ENCODE data around the gene SLC5A11.
"Not testable (repeated sequence)": the region's sequence is repeated elsewhere in the genome, so short reads cannot be mapped to it uniquely, and the experiment has no call there.

Gene SLC5A11

DNA sequence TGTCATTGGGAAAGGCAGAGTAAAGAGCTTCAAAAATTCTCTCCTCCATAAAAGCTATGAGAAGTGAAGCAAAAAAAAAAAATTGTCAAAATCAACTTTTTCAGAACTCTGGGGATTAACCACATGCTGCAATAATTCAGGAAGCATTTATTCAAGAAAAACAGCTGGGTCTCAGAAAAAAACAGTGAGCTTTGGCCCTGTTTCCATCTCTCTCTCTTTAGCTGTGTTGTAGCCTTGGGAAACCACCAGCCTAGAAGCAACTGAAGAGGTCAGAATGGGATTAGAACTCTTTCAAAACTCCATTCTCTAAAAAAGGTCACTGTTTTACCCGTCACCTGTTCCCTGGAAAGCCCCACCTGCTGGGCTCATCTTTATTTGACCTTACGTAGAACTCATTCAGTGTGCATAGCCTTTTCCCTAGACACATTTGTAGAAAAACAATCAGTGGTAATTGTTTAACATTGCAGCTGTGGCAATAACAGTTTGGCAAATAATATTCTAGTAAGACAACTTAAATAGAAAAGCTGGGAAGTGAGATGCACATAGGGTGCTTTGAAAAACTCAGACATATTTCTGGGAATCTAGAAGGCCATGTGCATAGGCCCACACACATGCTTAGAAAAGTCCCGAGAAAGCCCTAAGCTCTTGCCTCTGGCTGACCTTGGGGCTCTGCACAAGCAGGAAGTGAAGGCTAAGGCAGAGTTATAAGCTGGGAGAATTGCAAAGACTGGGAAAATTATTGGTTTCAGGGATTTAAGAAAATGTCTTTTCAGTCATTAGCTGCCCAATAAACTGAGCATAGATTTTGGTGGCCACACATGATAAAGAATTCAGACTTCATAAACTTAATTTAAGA is 18.0 kb downstream of the SLC5A11 start:
- DNase-seq: no peak

DNA sequence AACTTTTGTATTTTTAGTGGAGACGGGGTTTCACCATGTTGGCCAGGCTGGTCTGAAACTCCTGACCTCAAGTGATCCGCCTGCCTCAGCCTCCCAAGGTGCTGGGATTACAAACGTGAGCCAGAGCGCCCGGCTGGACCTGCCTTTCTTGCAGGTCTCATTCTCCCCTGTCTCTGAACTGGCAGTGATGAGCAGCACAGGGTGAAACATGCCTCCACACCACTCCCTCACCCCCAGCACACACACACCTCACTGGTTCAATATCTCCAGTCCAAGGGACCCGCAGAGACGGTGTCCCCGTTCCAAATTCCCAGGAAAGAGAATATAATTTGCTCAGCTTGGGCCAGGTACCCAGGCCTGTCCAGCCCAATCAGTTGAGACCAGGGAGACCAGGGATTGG is 23.3 kb downstream of the SLC5A11 start:
- no peak for DNase-seq

GRCh38 chr16:24871891-24872290 is 26.1 kb downstream of the SLC5A11 start:
- DNase-seq: no peak

GRCh38 chr16:24873028-24873427 is 27.3 kb downstream of the SLC5A11 start:
- DNase-seq: no peak

GRCh38 chr16:24875466-24875865 is 29.7 kb downstream of the SLC5A11 start:
- DNase-seq: no peak

DNA sequence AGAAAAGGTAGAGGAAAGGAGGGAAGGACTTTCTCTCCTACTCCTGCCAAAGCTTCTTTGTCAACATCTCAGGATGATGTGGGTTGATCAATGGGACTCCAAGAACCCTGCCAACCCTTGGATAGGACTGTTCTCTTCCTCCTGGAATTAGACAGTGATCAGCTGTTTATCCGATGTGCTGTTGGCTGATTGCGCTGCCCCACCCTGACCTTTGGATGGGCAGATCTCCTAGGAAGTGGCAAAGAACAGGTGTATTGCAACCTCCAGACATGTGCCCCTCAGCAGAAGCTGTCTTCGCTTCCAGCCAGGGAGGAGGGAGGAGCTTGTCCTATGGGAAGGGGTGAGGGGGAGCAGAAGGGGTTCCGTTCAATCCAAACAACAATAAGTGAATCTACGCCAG is 30.5 kb downstream of the SLC5A11 start:
- no peak for DNase-seq

GRCh38 chr16:24879684-24880083 is 33.9 kb downstream of the SLC5A11 start:
- no peak for DNase-seq

DNA sequence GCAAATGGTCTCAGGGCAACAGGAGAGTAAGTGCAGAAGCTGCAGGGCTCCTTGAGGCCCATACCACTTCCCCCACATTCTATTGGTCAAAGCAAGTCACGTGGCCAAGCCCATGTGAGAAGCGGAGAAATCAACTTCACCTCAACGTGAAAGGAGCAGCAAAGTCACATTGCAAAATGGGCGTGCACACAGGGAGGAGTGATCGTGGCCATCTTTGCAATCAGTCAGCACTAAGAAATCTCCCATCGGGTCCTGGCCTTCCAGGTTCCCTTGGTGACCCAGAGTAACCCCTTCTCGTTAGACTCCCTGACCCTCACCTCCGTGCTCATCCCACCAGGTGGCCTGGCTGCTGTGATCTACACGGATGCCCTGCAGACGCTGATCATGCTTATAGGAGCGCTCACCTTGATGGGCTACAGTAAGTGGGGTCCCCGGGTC is 38.0 kb downstream of the SLC5A11 start:
- DNase-seq: no peak

DNA sequence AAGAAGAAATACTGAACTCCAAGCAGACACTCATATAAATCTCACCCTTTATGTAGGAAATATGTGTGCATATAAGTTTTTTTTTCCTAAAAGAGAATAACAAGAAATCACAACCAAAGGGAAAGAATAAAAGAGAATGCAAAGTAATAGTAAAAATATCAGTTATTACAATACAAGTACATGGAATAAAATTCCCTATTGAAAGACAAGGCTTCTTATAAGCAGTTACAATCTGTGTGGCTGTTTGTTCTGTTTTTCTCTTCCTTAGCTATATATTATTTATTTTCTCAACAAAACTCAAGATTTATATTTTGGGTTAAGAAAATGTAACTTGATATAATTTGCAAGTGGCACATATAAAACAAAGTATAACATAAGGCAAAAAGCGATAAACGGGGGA is 41.7 kb downstream of the SLC5A11 start:
- DNase-seq: no peak

DNA sequence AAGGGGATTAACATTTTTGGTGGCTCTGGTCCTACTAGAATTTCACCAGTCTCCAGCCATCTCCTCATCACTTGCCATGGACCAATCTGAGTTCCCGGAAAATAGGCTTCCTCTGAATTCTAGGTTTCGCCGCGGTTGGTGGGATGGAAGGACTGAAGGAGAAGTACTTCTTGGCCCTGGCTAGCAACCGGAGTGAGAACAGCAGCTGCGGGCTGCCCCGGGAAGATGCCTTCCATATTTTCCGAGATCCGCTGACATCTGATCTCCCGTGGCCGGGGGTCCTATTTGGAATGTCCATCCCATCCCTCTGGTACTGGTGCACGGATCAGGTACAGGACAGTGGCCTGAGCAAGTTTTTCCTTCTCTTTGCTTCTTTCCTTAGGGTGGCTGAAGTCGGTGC is 45.0 kb downstream of the SLC5A11 start:
- no peak for DNase-seq

DNA sequence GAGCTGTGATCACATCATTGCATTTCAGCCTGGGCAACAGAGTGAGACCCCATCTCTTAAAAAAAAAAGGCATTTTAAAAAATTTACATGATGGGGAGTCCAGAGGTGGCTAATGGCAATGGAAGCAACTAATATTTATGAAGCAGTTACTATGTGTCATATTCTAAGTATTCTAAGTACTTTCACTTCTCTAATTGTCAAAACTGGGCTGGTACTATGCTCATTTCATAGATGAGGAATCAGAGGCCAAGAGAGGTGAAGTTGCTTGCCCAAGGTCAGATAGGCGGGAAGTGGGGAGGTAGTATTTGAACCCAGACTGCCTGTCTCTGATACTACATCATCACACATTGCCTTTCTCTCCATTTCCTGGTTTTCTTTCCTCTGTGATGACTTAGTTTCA is 50.7 kb downstream of the SLC5A11 start:
- DNase-seq: no peak

GRCh38 chr16:24897522-24897921 is 51.8 kb downstream of the SLC5A11 start:
- DNase-seq: not testable (repeated sequence)

- DNase-seq: no peak
Observed at GRCh38 chr16:24900230-24900629, 54.5 kb downstream of the SLC5A11 start.

GRCh38 chr16:24906199-24906808 is 60.5 kb downstream of the SLC5A11 start:
- DNase-seq: no peak

GRCh38 chr16:24906901-24907300 is 61.1 kb downstream of the SLC5A11 start:
- DNase-seq: no peak

DNA sequence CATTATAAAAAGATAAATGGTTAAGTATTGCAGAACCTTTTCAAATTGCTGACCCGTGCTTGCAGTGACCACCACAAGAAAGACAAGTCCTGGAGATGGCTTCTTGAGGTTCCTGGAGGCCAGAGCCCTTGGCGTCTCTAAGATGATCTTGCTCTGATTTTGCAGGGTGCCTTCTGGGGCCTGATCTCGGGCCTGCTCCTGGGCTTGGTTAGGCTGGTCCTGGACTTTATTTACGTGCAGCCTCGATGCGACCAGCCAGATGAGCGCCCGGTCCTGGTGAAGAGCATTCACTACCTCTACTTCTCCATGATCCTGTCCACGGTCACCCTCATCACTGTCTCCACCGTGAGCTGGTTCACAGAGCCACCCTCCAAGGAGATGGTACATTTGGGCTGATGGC is 63.0 kb downstream of the SLC5A11 start:
- DNase-seq: no peak

DNA sequence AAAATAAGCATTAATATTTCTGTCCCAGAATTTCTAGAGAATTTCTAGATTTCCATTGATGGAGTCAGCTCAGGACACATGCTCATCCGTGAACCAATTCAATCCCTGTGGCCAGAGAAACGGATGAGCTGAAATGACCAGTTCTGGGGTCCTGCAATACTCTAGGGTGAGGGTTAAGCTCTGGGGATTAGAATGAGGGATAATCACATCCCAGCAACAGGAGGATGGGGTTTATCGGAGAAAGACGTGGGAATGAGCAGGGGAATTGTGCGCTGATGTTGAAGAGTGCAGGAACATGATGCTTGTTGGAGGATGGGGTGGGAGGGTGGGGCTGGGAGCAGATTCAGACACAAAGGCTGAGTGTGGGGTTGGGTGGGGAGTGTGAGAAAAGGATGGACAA is 64.1 kb downstream of the SLC5A11 start:
- DNase-seq: no peak

DNA sequence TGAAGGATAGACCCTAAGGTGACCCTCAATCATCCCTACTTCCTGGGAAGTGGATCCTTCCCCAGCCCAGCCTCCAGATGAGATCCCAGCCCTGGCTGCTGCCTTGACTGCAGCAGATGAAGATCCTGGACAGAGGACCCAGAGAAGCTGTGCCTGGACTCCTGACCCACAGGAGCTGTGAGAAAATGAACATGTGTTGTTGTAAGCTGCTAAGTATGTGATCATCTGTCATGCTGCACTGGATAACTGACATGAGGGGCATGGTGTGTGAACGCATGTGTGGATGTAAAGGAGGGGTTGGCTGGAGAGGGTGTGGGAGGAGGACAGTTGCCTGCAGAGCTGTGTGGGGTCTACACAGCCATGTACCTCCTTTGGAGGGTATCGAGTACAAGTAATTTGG is 69.3 kb downstream of the SLC5A11 start:
- no peak for DNase-seq

- DNase-seq: no peak
Observed at GRCh38 chr16:24915576-24915975, 69.8 kb downstream of the SLC5A11 start.

DNA sequence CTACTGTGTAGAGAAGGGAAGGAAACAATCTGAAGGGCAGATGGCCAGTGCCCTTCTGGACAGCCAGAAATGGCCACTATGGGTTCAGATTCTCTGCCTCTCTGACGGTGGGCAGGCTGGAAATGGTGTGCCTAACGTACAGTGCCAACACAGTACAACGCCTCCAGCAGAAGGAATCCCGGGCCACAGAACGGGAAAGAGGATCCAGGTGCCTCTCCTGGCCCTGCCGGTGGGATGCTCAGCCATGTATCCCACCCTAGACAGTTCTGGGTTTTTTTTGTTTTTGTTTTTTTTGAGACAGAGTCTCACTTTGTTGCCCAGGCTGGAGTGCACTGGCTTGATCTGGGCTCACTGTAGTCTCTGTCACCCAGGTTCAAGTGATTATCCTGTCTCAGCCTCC is 71.5 kb downstream of the SLC5A11 start:
- no peak for DNase-seq

- DNase-seq: no peak
Observed at GRCh38 chr16:24917891-24918290, 72.1 kb downstream of the SLC5A11 start.

DNA sequence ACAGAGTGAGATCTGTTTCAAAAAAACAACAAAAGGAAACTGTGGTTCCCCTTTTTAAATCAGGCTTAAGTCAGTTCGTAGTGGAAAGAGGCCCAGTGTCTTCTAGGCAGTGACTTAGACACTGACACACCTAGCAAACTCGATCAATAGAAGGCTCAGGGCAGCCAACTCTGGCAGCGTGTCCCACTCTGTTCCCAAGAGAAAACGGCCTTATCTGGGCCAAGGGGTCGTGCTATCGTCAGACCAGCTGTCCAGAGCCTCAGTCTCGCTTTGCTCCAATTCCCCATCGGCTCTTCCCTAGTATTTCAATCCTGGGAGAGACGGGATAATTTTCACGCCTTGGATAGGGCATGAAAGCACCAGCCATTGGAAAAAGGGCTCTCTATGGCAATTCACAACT is 72.9 kb downstream of the SLC5A11 start:
- no peak for DNase-seq

GRCh38 chr16:24919536-24919935 is 73.8 kb downstream of the SLC5A11 start:
- DNase-seq: no peak

DNA sequence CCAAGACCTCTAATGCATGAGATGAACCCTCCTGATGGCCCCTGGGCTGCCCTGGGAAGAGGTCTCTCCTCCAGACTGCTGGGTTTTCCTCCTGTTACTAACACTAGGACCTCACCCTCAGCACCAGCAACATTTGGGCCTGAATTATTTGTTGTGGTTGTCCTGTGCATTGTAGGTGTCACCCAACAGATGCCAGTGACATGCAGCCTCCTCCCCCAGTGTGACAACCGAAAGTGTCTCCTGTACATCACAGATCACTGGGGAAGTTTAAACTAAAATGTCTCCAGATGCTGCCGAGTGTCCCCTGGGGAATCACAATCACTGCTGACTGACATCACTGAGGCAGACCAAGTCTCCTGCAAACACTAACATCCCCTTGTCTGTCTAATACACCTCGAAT is 74.8 kb downstream of the SLC5A11 start:
- no peak for DNase-seq

- DNase-seq: no peak
Observed at GRCh38 chr16:24921229-24921628, 75.5 kb downstream of the SLC5A11 start.
